Psoas muscle (tissue), 8 donors: Measurements from ENCODE around the gene PEX5L. TPM values are rescaled to one million over a fixed set of nuclear protein-coding genes. Genes with fewer than 3 reads are reported as not detected.

ENCODE experiments used
- ATAC-seq, 4 donors: fragments of 200-7000 bp; cut with Tn5 transposase; one replicate each; pipeline ENCODE4 v1.9.1; 2020; ENCODE audit warnings: moderate library complexity in 3 of 4, mild to moderate bottlenecking in 2 of 4
- DNase-seq, 2 donors: peaks; one replicate each; pipeline ENCODE4 v3.0.0-alpha.2; 2020
- H3K27ac ChIP-seq: fragments of 200-600 bp; one replicate; pipeline ENCODE4 v1.8.0; 2022
- H3K27me3 ChIP-seq, 3 donors: fragments of 200-600 bp in 1 of 3; one replicate each; pipeline versions ENCODE4 v1.6.1 to v1.8.0; 2013 to 2022; ENCODE audit warnings: low read length in 2 of 3, mild to moderate bottlenecking in 2 of 3, moderate library complexity in 1 of 3; ENCODE audit not compliant: insufficient read depth in 3 of 3
- H3K36me3 ChIP-seq, 2 donors: fragments of 200-600 bp in 1 of 2; one replicate each; pipeline versions ENCODE4 v1.6.1 to v1.8.0; 2013 to 2022; ENCODE audit warnings: low read depth in 1 of 2, mild to moderate bottlenecking in 1 of 2, moderate library complexity in 1 of 2; ENCODE audit not compliant: insufficient read depth in 1 of 2
- H3K4me1 ChIP-seq: fragments of 200-600 bp; one replicate; pipeline ENCODE4 v1.8.0; 2022
- H3K4me3 ChIP-seq: fragments of 200-600 bp; one replicate; pipeline ENCODE4 v1.8.0; 2022; ENCODE audit warnings: mild to moderate bottlenecking
- H3K9me3 ChIP-seq: fragments of 200-600 bp; one replicate; pipeline ENCODE4 v1.8.0; 2022
- WGBS, 3 donors: extraction: QIAGEN DNeasy Blood & Tissue Kit; methylation state at CpG; one replicate each; pipeline versions ENCODE4 v1.1.6 to v1.1.7; 2013; 5-methylcytosine and 5-hydroxymethylcytosine counted together
- intact Hi-C, 2 donors: fragments of 100-400 bp; cut with DNase I; formaldehyde crosslinking; loops; one replicate each; pipeline versions ENCODE4 v1.11.0 to v1.14.2; 2022
- polyA plus RNA-seq, 3 donors: library from polyadenylated mRNA; stranded (reverse); fragments of 200-250 nt; gene quantifications; one replicate each; pipeline ENCODE4 v1.2.3, GENCODE V29; 2013
- total RNA-seq, 4 donors: library from RNA; stranded (reverse); fragmentation: NEBNext Ultra II Directional in 2 of 4; extraction: Animal tissue kit (Norgen Biotek cat#: 25700) in 2 of 4; gene quantifications; one replicate each; pipeline versions ENCODE4 v1.2.1 to v1.2.4, GENCODE V29; 2021 to 2023
- TF ChIP-seq, protein P1 (sequence below): fragments of 200-600 bp; IDR thresholded peaks from one replicate; pipeline ENCODE4 v1.8.0; 2022; ENCODE audit warnings: antibody characterized with exemption
- donor health status: healthy with polysubstance abuse.
- donor health status: DM: no; HTN: no; CAD: no; lungs with moderate emphysema.
- donor health status: Bipolar disorder and iron deficiency.
- donor health status: healthy.
- donor health status: DM: yes; HTN: yes; CAD: no.
- donor health status: DM: no; HTN: no; CAD: no.
- donor health status: DM: no; HTN: no; CAD: no.
- donor health status: DM: yes; HTN: yes; CAD: no.

PEX5L gene
- total and polyA plus RNA-seq, 7 donors = 0.14 TPM; not detected in 6

DNA sequence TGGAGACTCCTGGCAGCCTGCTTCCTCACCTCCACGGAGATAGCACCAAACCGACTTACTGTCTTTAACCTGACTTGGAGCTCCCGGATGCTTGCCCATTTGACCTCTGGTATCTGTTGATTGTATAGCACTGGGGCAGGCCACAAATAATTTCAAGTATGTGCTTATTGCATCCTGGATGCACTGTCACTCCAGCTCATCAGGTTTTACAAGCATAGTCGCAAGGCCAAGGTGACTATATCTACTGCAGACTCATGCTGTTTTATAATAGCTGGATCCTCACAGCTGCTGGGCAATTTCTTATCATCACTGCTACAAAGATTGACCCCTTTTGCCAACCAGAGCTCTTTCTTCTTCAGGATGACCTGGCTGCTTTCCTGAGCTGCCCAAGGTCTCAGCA lies 45.6 kb downstream of the PEX5L start:
- 76 to 85% (median 80%) methylated on average over 4 of the region's 4 CpGs for WGBS, 3 donors

DNA sequence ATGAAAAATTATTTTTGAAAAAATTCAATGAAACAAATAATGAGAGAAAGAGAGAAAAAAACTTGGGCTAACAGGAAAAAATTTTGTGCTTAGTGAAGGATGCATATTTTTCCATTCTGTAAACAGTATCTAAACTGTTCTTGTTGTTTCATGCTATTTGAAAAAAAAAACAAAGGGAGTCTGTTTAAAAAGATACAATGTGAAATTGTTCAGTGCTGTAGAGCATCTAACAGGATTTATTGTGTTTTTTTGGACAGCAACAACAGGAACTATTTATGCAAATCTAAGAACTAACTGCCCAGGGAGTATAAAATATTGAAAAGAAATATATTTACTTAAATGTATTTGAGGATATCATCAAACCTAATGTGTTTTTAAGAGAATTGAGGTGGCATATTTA lies 55.1 kb downstream of the PEX5L start:
- H3K27ac ChIP-seq = no peak overlapping the region
- no peaks in the 10 kb centered on the region for H3K27me3 ChIP-seq
- H3K4me3 ChIP-seq = no peak overlapping the region
- no peaks in the 10 kb centered on the region for H3K9me3 ChIP-seq
- no peaks in the 10 kb centered on the region for H3K36me3 ChIP-seq
- H3K4me1 ChIP-seq = no peaks in the 10 kb centered on the region
- no peak for ATAC-seq
- intact Hi-C loops = no loop called here
- TF ChIP-seq, protein P1, sequence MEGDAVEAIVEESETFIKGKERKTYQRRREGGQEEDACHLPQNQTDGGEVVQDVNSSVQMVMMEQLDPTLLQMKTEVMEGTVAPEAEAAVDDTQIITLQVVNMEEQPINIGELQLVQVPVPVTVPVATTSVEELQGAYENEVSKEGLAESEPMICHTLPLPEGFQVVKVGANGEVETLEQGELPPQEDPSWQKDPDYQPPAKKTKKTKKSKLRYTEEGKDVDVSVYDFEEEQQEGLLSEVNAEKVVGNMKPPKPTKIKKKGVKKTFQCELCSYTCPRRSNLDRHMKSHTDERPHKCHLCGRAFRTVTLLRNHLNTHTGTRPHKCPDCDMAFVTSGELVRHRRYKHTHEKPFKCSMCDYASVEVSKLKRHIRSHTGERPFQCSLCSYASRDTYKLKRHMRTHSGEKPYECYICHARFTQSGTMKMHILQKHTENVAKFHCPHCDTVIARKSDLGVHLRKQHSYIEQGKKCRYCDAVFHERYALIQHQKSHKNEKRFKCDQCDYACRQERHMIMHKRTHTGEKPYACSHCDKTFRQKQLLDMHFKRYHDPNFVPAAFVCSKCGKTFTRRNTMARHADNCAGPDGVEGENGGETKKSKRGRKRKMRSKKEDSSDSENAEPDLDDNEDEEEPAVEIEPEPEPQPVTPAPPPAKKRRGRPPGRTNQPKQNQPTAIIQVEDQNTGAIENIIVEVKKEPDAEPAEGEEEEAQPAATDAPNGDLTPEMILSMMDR = no peak
- DNase-seq = no peak

More for the DNA sequence above, 45.6 kb downstream of the PEX5L start:
- Histone ChIP-seq H3K4me3 (no peak overlapping the region), H3K27ac (no peak overlapping the region), H3K27me3 (no peaks in the 10 kb centered on the region), H3K4me1 (no peaks in the 10 kb centered on the region), H3K9me3 (no peaks in the 10 kb centered on the region), H3K36me3 (no peaks in the 10 kb centered on the region)
- ATAC-seq (no peak), DNase-seq (no peak)
- TF ChIP-seq, protein P1 = no peak
- intact Hi-C loops = no loop called here

GRCh38 chr3:179977356-179977755 lies 59.4 kb downstream of the PEX5L start:
- TF ChIP-seq, protein P1 = no peak
- no peak for DNase-seq
- Histone ChIP-seq H3K4me3 (no peak overlapping the region), H3K36me3 (no peaks in the 10 kb centered on the region), H3K4me1 (no peaks in the 10 kb centered on the region), H3K27ac (no peak overlapping the region), H3K9me3 (no peaks in the 10 kb centered on the region), H3K27me3 (no peaks in the 10 kb centered on the region)
- intact Hi-C loops = no loop called here
- ATAC-seq = no peak
- 52 to 62% (median 56%) methylated on average over 3 of the region's 3 CpGs for WGBS, 3 donors

DNA sequence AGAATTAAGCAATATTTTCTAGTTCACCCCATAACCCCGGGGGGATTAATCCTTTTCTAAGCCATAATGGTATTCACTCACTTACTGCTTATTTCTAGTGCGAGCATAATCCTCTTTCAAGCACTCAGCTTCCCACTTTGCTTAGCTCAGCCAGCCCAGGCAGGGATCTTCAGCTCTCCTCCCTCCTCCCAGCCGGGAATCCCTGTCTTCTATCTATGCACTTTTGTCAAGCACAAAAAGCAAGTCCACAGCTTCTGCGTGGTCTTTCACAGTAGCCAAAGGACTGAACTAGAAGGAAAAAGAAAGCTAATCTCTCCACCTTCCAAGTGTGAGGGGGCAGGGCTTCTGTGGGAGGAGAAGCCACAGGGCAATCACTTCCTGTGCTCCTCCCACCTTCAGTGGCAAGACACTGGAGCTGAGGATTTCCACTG lies 62.8 kb downstream of the PEX5L start:
- 33 to 36% (median 35%) methylated on average over 4 of the region's 4 CpGs for WGBS, 3 donors
- Histone ChIP-seq H3K27me3 (no peaks in the 10 kb centered on the region), H3K9me3 (no peaks in the 10 kb centered on the region), H3K4me1 (no peaks in the 10 kb centered on the region), H3K4me3 (no peak overlapping the region), H3K27ac (no peak overlapping the region), H3K36me3 (no peaks in the 10 kb centered on the region)
- DNase-seq (no peak), ATAC-seq (no peak)
- intact Hi-C loops = no loop called here
- TF ChIP-seq, protein P1 = no peak

DNA sequence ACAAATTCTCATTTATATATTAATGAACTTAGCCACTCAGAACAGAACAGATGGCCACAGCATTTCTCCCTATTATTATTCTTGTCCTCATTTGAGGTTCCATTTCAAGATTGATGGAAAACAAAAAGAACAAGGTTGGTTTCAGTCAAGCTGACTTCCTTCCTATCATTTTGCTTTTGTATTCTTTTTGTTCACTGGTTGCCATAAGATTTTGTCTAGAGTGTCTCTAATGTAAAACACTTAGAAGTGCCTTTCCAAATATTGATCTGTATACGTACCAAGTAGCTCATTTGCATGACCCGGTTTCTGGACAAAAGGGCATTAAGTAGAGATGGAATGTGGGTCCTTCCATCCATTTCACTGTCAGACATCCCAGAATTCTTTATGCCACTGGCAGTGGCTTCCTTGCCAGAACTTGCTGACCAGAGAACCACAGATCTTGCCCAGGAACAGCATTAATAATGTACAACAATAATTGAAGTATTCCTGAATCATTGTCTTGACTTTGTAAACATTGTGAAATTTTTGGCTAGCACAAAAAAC lies 63.8 kb downstream of the PEX5L start:
- Histone ChIP-seq H3K4me1 (no peaks in the 10 kb centered on the region), H3K9me3 (no peaks in the 10 kb centered on the region), H3K4me3 (no peak overlapping the region), H3K36me3 (no peaks in the 10 kb centered on the region), H3K27ac (no peak overlapping the region), H3K27me3 (no peaks in the 10 kb centered on the region)
- intact Hi-C loops = no loop called here
- ATAC-seq = no peak
- no peak for DNase-seq
- 83 to 85% (median 84%) methylated on average over 2 of the region's 2 CpGs for WGBS, 3 donors
- TF ChIP-seq, protein P1 = no peak
